HCT116 (cell line): ENCODE data around the gene ELF1.

ENCODE experiments used
- CTCF ChIP-seq, 3 experiments: fragments of 200-600 bp in 1 of 3; sonication (generic) in 1 of 3; IDR thresholded peaks in 2 of 3; conservative IDR thresholded peaks in 1 of 3; 2 replicates each; pipeline ENCODE4 v1.5.1; 2012 to 2017; ENCODE audit warnings: low read depth in 2 of 3, low read length in 2 of 3, antibody characterized with exemption in 1 of 3, borderline replicate concordance in 1 of 3, control low read depth in 1 of 3, mild to moderate bottlenecking in 1 of 3, mixed read lengths in 1 of 3, mixed run types in 1 of 3, moderate library complexity in 1 of 3; ENCODE audit not compliant: insufficient read depth in 1 of 3
- EGR1 ChIP-seq: IDR thresholded peaks from 2 replicates; pipeline ENCODE4 v1.6.1; 2012; ENCODE audit warnings: low read depth
- EZH2 ChIP-seq: fragments of 200-600 bp; sonication (generic); IDR thresholded peaks from 2 replicates; pipeline ENCODE4 v1.6.1; 2017; ENCODE audit warnings: antibody characterized with exemption, mixed run types
- EZH2phosphoT487 ChIP-seq: fragments of 200-600 bp; IDR thresholded peaks from 2 replicates; pipeline ENCODE4 v1.6.1; 2018; ENCODE audit warnings: antibody characterized with exemption, borderline replicate concordance
- JUND ChIP-seq: IDR thresholded peaks from 2 replicates; pipeline ENCODE4 v1.6.1; 2012
- SIN3A ChIP-seq: IDR thresholded peaks from 2 replicates; pipeline ENCODE4 v1.6.1; 2012; ENCODE audit warnings: low read depth
- SRF ChIP-seq: IDR thresholded peaks from 2 replicates; pipeline ENCODE4 v1.6.1; 2012; ENCODE audit warnings: low read depth
- ZFX ChIP-seq: fragments of 450-650 bp; IDR thresholded peaks from 2 replicates; pipeline ENCODE4 v1.6.1; 2017

GRCh38 chr13:40886017-40886416, 133.1 kb downstream of the ELF1 start:
- TF ChIP-seq CTCF (IDR thresholded peaks at IDR 0.05 in 2 of 3, conservative IDR thresholded peaks at IDR 0.05 in 1 of 3; ENCODE audit: borderline replicate concordance in 1 of 3, insufficient read depth in 1 of 3, low read depth in 2 of 3, low read length in 2 of 3) = no peak
- TF ChIP-seq EZH2phosphoT487 = no peak
- no peak for TF ChIP-seq EZH2
- no peak for TF ChIP-seq SRF
- TF ChIP-seq ZFX = no peak
- TF ChIP-seq EGR1 = no peak
- TF ChIP-seq JUND = no peak
- no peak for TF ChIP-seq SIN3A
